ENCODE measurements around the gene PIGS. TPM values are rescaled to one million over a fixed set of nuclear protein-coding genes. Genes with fewer than 3 reads are reported as not detected.

PIGS gene
- total and polyA plus RNA-seq, 4 donors, result 7.3 to 29.5 (median 13.3) TPM

DNA sequence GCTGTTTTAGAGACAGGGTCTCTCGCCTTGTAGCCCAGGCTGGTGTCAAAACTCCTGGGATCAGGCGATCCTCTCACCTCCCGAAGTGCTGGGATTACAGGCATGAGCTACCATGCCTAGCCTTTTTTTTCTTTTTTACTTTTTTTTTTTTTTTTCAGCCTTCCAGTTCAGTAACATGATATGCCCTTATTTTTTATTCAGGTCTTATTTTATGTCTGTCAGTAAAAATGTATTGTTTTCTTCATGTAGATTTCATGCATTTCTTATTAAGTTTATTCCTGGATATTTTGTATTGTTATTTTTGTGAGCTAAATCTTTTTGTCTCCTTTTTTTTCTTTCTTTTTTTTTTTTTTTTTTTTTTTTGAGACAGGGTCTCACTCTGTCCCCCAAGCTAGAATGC, 67.9 kb downstream of the PIGS start:
- WGBS, result 83% methylated on average over 3 of the region's 3 CpGs
- Histone ChIP-seq H3K36me3 (ENCODE audit: control insufficient read depth in 4 of 4, insufficient read depth in 3 of 4, low read depth in 1 of 4, low read length in 3 of 4) (no peaks in the 10 kb centered on the region), H3K4me3 (ENCODE audit: low read depth in 1 of 3, low read length in 3 of 3) (no peak overlapping the region), H3K9me3 (ENCODE audit: control insufficient read depth in 4 of 4, low read length in 3 of 4) (no peaks in the 10 kb centered on the region), H3K9ac (ENCODE audit: low read depth in 1 of 2, low read length in 2 of 2) (no peak overlapping the region), H3K27me3 (ENCODE audit: control insufficient read depth in 4 of 4, insufficient read depth in 4 of 4, low read length in 3 of 4) (no peaks in the 10 kb centered on the region), H3K4me1 (ENCODE audit: control insufficient read depth in 4 of 4, insufficient read depth in 4 of 4, low read length in 3 of 4) (no peaks in the 10 kb centered on the region), H3K27ac (ENCODE audit: low read depth in 1 of 2, low read length in 2 of 2) (no peak overlapping the region)
- no peak for DNase-seq (ENCODE audit: low spot score)
- no peak for TF ChIP-seq ATF3 (IDR thresholded peaks at IDR 0.05)
- TF ChIP-seq, protein P1, sequence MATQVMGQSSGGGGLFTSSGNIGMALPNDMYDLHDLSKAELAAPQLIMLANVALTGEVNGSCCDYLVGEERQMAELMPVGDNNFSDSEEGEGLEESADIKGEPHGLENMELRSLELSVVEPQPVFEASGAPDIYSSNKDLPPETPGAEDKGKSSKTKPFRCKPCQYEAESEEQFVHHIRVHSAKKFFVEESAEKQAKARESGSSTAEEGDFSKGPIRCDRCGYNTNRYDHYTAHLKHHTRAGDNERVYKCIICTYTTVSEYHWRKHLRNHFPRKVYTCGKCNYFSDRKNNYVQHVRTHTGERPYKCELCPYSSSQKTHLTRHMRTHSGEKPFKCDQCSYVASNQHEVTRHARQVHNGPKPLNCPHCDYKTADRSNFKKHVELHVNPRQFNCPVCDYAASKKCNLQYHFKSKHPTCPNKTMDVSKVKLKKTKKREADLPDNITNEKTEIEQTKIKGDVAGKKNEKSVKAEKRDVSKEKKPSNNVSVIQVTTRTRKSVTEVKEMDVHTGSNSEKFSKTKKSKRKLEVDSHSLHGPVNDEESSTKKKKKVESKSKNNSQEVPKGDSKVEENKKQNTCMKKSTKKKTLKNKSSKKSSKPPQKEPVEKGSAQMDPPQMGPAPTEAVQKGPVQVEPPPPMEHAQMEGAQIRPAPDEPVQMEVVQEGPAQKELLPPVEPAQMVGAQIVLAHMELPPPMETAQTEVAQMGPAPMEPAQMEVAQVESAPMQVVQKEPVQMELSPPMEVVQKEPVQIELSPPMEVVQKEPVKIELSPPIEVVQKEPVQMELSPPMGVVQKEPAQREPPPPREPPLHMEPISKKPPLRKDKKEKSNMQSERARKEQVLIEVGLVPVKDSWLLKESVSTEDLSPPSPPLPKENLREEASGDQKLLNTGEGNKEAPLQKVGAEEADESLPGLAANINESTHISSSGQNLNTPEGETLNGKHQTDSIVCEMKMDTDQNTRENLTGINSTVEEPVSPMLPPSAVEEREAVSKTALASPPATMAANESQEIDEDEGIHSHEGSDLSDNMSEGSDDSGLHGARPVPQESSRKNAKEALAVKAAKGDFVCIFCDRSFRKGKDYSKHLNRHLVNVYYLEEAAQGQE (IDR thresholded peaks at IDR 0.05), result no peak
- TF ChIP-seq RAD21 (IDR thresholded peaks at IDR 0.05), result no peak
- TF ChIP-seq YY1 (IDR thresholded peaks at IDR 0.05), result no peak
- no peak for TF ChIP-seq CTCF (IDR thresholded peaks at IDR 0.05; ENCODE audit: low read depth, low read length, missing input control)
- no peak for TF ChIP-seq SP1 (IDR thresholded peaks at IDR 0.05)

Other genes with a start within 250 kb of the PIGS start
- 10 to 100 TPM; 15.5 to 22.4 TPM for gene IFT20, start 236.1 kb downstream of the PIGS start, total RNA-seq
- gene IFT20, start 236.1 kb downstream of the PIGS start, polyA plus RNA-seq, result 10 to 100 TPM; 27.0 to 37.1 TPM
- gene TNFAIP1, start 235.8 kb downstream of the PIGS start, total RNA-seq, result 10 to 100 TPM; 11.7 to 21.9 TPM
- 10 to 100 TPM; 17.4 to 31.7 TPM for gene TNFAIP1, start 235.8 kb downstream of the PIGS start, polyA plus RNA-seq
- 100 to 1,000 TPM in 1 of 2 donors, 10 to 100 TPM in 1; 65.5 to 117 TPM for gene POLDIP2, start 214.0 kb downstream of the PIGS start, total RNA-seq
- gene POLDIP2, start 214.0 kb downstream of the PIGS start, polyA plus RNA-seq, result 100 to 1,000 TPM in 1 of 2 donors, 10 to 100 TPM in 1; 90.2 to 150 TPM
- under 1 TPM; 0.19 to 0.59 TPM for gene SEBOX, start 206.3 kb downstream of the PIGS start, total RNA-seq
- not detected for gene SEBOX, start 206.3 kb downstream of the PIGS start, polyA plus RNA-seq
- 1,000 to 10,000 TPM; 1,668 to 3,689 TPM for gene VTN, start 201.2 kb downstream of the PIGS start, total RNA-seq
- gene VTN, start 201.2 kb downstream of the PIGS start, polyA plus RNA-seq, result 1,000 to 10,000 TPM; 3,352 to 4,059 TPM
- gene SARM1, start 199.8 kb downstream of the PIGS start, total RNA-seq, result 1 to 10 TPM; 4.9 to 5.4 TPM
- 1 to 10 TPM; 2.4 to 5.4 TPM for gene SARM1, start 199.8 kb downstream of the PIGS start, polyA plus RNA-seq
- gene SLC46A1, start 165.3 kb downstream of the PIGS start, total RNA-seq, result 10 to 100 TPM; 13.6 to 47.9 TPM
- gene SLC46A1, start 165.3 kb downstream of the PIGS start, polyA plus RNA-seq, result 10 to 100 TPM; 17.9 to 20.4 TPM
- under 1 TPM; 0.25 to 0.47 TPM for gene SLC13A2, start 97.9 kb downstream of the PIGS start, total RNA-seq
- gene SLC13A2, start 97.9 kb downstream of the PIGS start, polyA plus RNA-seq, result under 1 TPM; 0.10 to 0.52 TPM
- gene FOXN1, start 65.2 kb downstream of the PIGS start, total RNA-seq, result not detected
- not detected for gene FOXN1, start 65.2 kb downstream of the PIGS start, polyA plus RNA-seq
- 10 to 100 TPM; 14.0 to 20.0 TPM for gene UNC119, start 18.9 kb downstream of the PIGS start, total RNA-seq
- gene UNC119, start 18.9 kb downstream of the PIGS start, polyA plus RNA-seq, result 10 to 100 TPM; 16.0 to 16.2 TPM
- 100 to 1,000 TPM; 104 to 131 TPM for gene ALDOC, start 5.4 kb upstream of the PIGS start, total RNA-seq
- 10 to 100 TPM; 40.1 to 85.1 TPM for gene ALDOC, start 5.4 kb upstream of the PIGS start, polyA plus RNA-seq
- gene SPAG5, start 27.5 kb upstream of the PIGS start, total RNA-seq, result 10 to 100 TPM; 13.8 to 41.8 TPM
- gene SPAG5, start 27.5 kb upstream of the PIGS start, polyA plus RNA-seq, result 10 to 100 TPM; 10.6 to 11.8 TPM
- gene RSKR, start 42.7 kb upstream of the PIGS start, total RNA-seq, result 10 to 100 TPM in 1 of 2 donors, 1 to 10 TPM in 1; 1.8 to 14.5 TPM
- gene RSKR, start 42.7 kb upstream of the PIGS start, polyA plus RNA-seq, result under 1 TPM; 0.63 to 0.67 TPM
- 100 to 1,000 TPM in 1 of 2 donors, 10 to 100 TPM in 1; 39.1 to 122 TPM for gene BLTP2, start 73.6 kb upstream of the PIGS start, total RNA-seq
- gene BLTP2, start 73.6 kb upstream of the PIGS start, polyA plus RNA-seq, result 10 to 100 TPM; 24.8 to 30.8 TPM
- gene SDF2, start 90.4 kb upstream of the PIGS start, total RNA-seq, result 10 to 100 TPM; 24.1 to 29.6 TPM
- 10 to 100 TPM; 26.3 to 38.9 TPM for gene SDF2, start 90.4 kb upstream of the PIGS start, polyA plus RNA-seq
- 10 to 100 TPM; 36.5 to 59.1 TPM for gene SUPT6H, start 90.7 kb upstream of the PIGS start, total RNA-seq
- 10 to 100 TPM; 10.6 to 24.1 TPM for gene SUPT6H, start 90.7 kb upstream of the PIGS start, polyA plus RNA-seq
- under 1 TPM; 0.25 to 0.65 TPM for gene PROCA1, start 140.4 kb upstream of the PIGS start, total RNA-seq
- under 1 TPM; 0.16 to 0.44 TPM for gene PROCA1, start 140.4 kb upstream of the PIGS start, polyA plus RNA-seq
- gene RAB34, start 146.3 kb upstream of the PIGS start, total RNA-seq, result 10 to 100 TPM in 1 of 2 donors, 1 to 10 TPM in 1; 5.6 to 14.3 TPM
- 1 to 10 TPM; 4.5 to 9.6 TPM for gene RAB34, start 146.3 kb upstream of the PIGS start, polyA plus RNA-seq
- 100 to 1,000 TPM; 106 to 189 TPM for gene RPL23A, start 148.5 kb upstream of the PIGS start, total RNA-seq
- gene RPL23A, start 148.5 kb upstream of the PIGS start, polyA plus RNA-seq, result 100 to 1,000 TPM; 484 to 507 TPM
- gene TLCD1, start 154.7 kb upstream of the PIGS start, total RNA-seq, result 1 to 10 TPM; 4.4 to 7.9 TPM
- gene TLCD1, start 154.7 kb upstream of the PIGS start, polyA plus RNA-seq, result 1 to 10 TPM; 5.1 to 8.8 TPM
- 1 to 10 TPM; 6.3 to 7.8 TPM for gene NEK8, start 157.3 kb upstream of the PIGS start, total RNA-seq
- 1 to 10 TPM; 1.7 to 2.7 TPM for gene NEK8, start 157.3 kb upstream of the PIGS start, polyA plus RNA-seq
- gene TRAF4, start 172.5 kb upstream of the PIGS start, total RNA-seq, result 10 to 100 TPM in 1 of 2 donors, 1 to 10 TPM in 1; 8.5 to 32.0 TPM
- gene TRAF4, start 172.5 kb upstream of the PIGS start, polyA plus RNA-seq, result 10 to 100 TPM; 16.2 to 31.5 TPM